GM06990 (cell line): ENCODE data around the gene MME.

ENCODE experiments used
- DNase-seq: peaks from one replicate; pipeline ENCODE4 v3.0.0-alpha.2; 2011; ENCODE audit not compliant: insufficient read length; ENCODE audit errors: extremely low read depth
- H3K27me3 ChIP-seq: replicated peaks from 2 replicates; pipeline ENCODE4 v1.6.0; 2011; ENCODE audit warnings: low read length; ENCODE audit not compliant: control insufficient read depth, insufficient read depth
- H3K36me3 ChIP-seq: 2 replicates; pipeline ENCODE4 v1.5.1; 2011; ENCODE audit warnings: low read length; ENCODE audit not compliant: control insufficient read depth, insufficient read depth
- H3K4me3 ChIP-seq: replicated peaks from 2 replicates; pipeline ENCODE4 v1.5.1; 2011; ENCODE audit warnings: low read depth, mild to moderate bottlenecking, control low read depth, low read length
- CTCF ChIP-seq: IDR thresholded peaks from 2 replicates; pipeline ENCODE4 v1.5.1; 2011; ENCODE audit warnings: low read length, control low read depth, mild to moderate bottlenecking, inconsistent platforms; ENCODE audit not compliant: insufficient read depth, poor library complexity, severe bottlenecking

Gene MME

DNA sequence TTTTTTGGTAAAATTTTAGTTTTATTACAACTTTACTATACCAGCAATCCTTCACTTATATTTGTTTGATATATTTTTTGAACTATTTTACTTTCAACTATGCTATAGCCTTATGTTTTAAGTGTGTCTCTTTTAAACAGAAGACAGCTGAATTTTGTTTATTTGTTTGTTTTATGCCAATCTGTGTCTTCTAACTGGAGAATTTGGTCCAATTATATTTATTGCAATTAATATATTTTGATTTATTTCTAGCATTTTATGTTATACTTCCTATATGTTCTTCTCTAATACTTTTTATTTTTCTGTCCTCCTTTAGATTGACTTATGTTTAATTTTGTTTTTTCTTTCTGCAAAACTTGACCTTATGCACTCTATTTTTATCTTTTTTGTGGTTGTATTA lies 4.9 kb upstream of the MME start:
- no peak for TF ChIP-seq CTCF
- no peaks in the 10 kb centered on the region for H3K36me3 ChIP-seq
- peaks cover 2% of the 10 kb centered on the region for H3K27me3 ChIP-seq
- no peak overlapping the region for H3K4me3 ChIP-seq
- DNase-seq: no peak

DNA sequence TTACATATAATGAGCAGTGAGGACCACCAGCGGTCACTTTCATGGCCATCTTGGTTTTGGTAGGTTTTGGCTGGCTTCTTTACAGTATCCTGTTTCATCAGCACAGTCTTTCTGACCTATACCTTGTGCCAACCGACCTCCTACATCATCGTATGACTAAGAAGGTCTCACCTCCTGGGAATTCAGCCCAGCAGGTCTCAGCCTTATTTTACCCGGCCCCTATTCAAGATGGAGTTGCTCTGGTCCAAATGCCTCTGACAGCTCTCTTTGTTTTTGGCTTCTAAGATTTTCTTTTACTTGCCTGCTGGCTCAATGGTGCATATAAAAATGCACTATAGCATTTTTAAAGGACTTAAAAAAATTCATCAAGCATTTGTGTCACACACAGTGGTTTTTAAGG lies 3.2 kb upstream of the MME start:
- H3K4me3 ChIP-seq: no peak overlapping the region
- H3K27me3 ChIP-seq: peaks cover 2% of the 10 kb centered on the region
- no peak for DNase-seq
- H3K36me3 ChIP-seq: no peaks in the 10 kb centered on the region
- no peak for TF ChIP-seq CTCF

DNA sequence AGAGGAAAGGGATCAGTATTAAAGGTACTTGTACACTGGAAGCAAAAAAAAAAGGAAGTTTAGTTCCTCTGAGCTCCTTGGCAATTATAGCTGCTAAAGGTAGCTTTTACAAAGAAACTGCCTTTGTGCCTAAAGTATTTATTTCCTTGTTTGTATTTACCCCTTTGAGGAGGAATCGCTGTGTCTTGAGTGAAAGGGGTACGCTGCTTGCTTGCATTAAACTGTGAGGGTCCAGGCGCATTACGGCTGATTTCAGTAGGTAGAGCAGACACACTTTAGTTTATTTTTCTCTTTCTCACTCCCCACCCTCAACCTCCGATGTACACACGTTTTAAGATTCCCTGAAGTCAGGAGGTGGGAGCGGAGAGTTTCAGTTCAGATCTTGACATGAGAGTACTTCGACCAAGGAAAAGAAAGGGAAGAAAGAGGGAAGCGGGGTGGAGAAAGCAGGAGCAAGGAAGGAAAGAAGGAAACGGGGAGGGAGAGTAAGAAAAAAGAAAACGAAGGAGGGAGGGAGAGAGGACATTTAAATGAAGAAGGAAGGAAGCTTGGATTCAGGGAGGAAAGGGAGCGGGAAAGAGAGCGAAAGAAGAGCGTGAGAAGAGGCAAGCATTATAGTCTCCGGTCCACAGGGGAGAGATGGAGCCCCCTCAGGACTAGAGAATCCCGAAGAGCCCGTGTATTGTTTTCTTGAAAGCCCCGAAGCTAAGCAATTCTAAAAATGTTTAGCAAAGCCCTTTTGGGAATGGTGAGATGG lies 1.2 kb upstream of the MME start:
- Histone ChIP-seq H3K36me3 (no peaks in the 10 kb centered on the region), H3K4me3 (no peak overlapping the region), H3K27me3 (peaks cover 2% of the 10 kb centered on the region)
- TF ChIP-seq CTCF: no peak
- DNase-seq: no peak

DNA sequence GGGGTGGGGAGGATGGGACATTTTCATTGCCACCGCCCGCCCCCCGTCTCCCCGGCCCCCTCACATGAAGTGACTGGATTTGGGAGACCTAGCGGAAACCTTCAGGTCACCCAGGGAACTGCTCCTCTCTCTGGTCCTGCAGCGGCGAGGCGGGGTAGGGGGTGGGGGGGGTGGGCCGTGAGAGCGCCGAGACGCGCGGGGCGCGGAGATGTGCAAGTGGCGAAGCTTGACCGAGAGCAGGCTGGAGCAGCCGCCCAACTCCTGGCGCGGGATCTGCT lies 712 bp upstream of the MME start:
- TF ChIP-seq CTCF: no peak
- no peaks in the 10 kb centered on the region for H3K36me3 ChIP-seq
- DNase-seq: no peak

GRCh38 chr3:155080692-155081091 lies 573 bp downstream of the MME start:
- H3K27me3 ChIP-seq: peaks cover 2% of the 10 kb centered on the region
- H3K4me3 ChIP-seq: no peak overlapping the region
- DNase-seq: no peak
- no peaks in the 10 kb centered on the region for H3K36me3 ChIP-seq
- TF ChIP-seq CTCF: no peak

More for the DNA sequence above, 712 bp upstream of the MME start:
- Histone ChIP-seq H3K27me3 (peaks cover 2% of the 10 kb centered on the region), H3K4me3 (no peak overlapping the region)
